HepG2 (cell line): ENCODE measurements around the gene DAD1. TPM values are rescaled to one million over a fixed set of nuclear protein-coding genes. Genes with fewer than 3 reads are reported as not detected.
A peak's percentile ranks its signal among the peaks of the same experiment; 100 is the strongest.

Experiments used
- AKAP8 ChIP-seq: sonication (generic); formaldehyde crosslinking; IDR thresholded peaks from 2 replicates; pipeline ENCODE4 v1.5.1; 2020; ENCODE audit warnings: mild to moderate bottlenecking, missing genetic modification reagents
- BRCA1 ChIP-seq: sonication (generic); formaldehyde crosslinking; IDR thresholded peaks from 2 replicates; pipeline ENCODE4 v1.4.0; 2020; ENCODE audit warnings: missing genetic modification reagents
- CBX1 ChIP-seq: IDR thresholded peaks from one replicate; pipeline ENCODE4 v1.6.1; 2016; ENCODE audit warnings: antibody characterized with exemption, low read depth
- CCDC6 ChIP-seq: sonication (generic); formaldehyde crosslinking; IDR thresholded peaks from 2 replicates; pipeline ENCODE4 v1.8.1; 2022; ENCODE audit warnings: mild to moderate bottlenecking, missing genetic modification reagents, moderate library complexity
- ELF1 ChIP-seq: sonication (generic); formaldehyde crosslinking; IDR thresholded peaks from 2 replicates; pipeline ENCODE4 v1.4.0; 2020; ENCODE audit warnings: missing genetic modification reagents
- FOXK1 ChIP-seq: sonication (generic); formaldehyde crosslinking; IDR thresholded peaks from 2 replicates; pipeline ENCODE4 v1.4.0; 2020; ENCODE audit warnings: low read depth, missing genetic modification reagents, borderline replicate concordance
- GABPA ChIP-seq, 2 experiments: IDR thresholded peaks; 2 replicates each; pipeline ENCODE4 v1.6.1; 2011 to 2016; ENCODE audit warnings: low read depth in 2 of 2, low read length in 1 of 2, missing biosample characterization in 1 of 2, missing genetic modification characterization in 1 of 2
- GATAD1 ChIP-seq: IDR thresholded peaks from 2 replicates; pipeline ENCODE4 v1.6.1; 2016; ENCODE audit warnings: missing genetic modification reagents, missing compliant biosample characterization
- GLI4 ChIP-seq: sonication (generic); formaldehyde crosslinking; IDR thresholded peaks from 2 replicates; pipeline ENCODE4 v1.5.1; 2020; ENCODE audit warnings: missing genetic modification reagents, mild to moderate bottlenecking, moderate library complexity, borderline replicate concordance
- ISX ChIP-seq: sonication (generic); formaldehyde crosslinking; conservative IDR thresholded peaks from 2 replicates; pipeline ENCODE4 v1.5.0; 2020; ENCODE audit warnings: missing genetic modification reagents
- KLF6 ChIP-seq: IDR thresholded peaks from 2 replicates; pipeline ENCODE4 v1.8.0; 2016; ENCODE audit warnings: missing biosample characterization, missing genetic modification reagents
- MAFG ChIP-seq: sonication (generic); formaldehyde crosslinking; IDR thresholded peaks from 2 replicates; pipeline ENCODE4 v1.5.1; 2020; ENCODE audit warnings: mild to moderate bottlenecking, missing genetic modification reagents
- MED8 ChIP-seq: sonication (generic); formaldehyde crosslinking; IDR thresholded peaks from 2 replicates; pipeline ENCODE4 v1.8.1; 2023; ENCODE audit warnings: mild to moderate bottlenecking, missing genetic modification reagents; ENCODE audit not compliant: insufficient replicate concordance
- NFATC3 ChIP-seq: sonication (generic); formaldehyde crosslinking; IDR thresholded peaks from 2 replicates; pipeline ENCODE4 v1.5.1; 2020; ENCODE audit warnings: mild to moderate bottlenecking, missing genetic modification reagents
- RFX5 ChIP-seq: IDR thresholded peaks from 2 replicates; pipeline ENCODE4 v1.6.1; 2011; ENCODE audit warnings: low read depth, low read length, improper control_type of control experiment
- SRSF4 ChIP-seq: fragments of 200-400 bp; formaldehyde crosslinking; IDR thresholded peaks from one replicate; pipeline ENCODE4 v1.6.1; 2018; ENCODE audit warnings: mild to moderate bottlenecking, low read depth, low read length, moderate library complexity; ENCODE audit not compliant: poor library complexity, severe bottlenecking
- ZNF224 ChIP-seq: sonication (generic); formaldehyde crosslinking; IDR thresholded peaks from 2 replicates; pipeline ENCODE4 v1.5.0; 2020; ENCODE audit warnings: mild to moderate bottlenecking, missing genetic modification reagents
- ZNF296 ChIP-seq: sonication (generic); formaldehyde crosslinking; conservative IDR thresholded peaks from 2 replicates; pipeline ENCODE4 v1.5.0; 2020; ENCODE audit warnings: mild to moderate bottlenecking, missing genetic modification reagents
- ZNF670 ChIP-seq: sonication (generic); formaldehyde crosslinking; IDR thresholded peaks from 2 replicates; pipeline ENCODE4 v1.8.0; 2022; ENCODE audit warnings: mild to moderate bottlenecking, missing genetic modification reagents, borderline replicate concordance
- polyA plus RNA-seq, 8 experiments: library from polyadenylated mRNA; depleted of rRNA in 3 of 8; stranded (reverse) in 7 of 8; unstranded in 1 of 8; fragments of >200 nt; fragmentation: Illumina TruSeq in 4 of 8; extraction: Trizol in 4 of 8; gene quantifications; 2 replicates each; pipeline versions ENCODE4 v1.2.1 to v1.2.3, GENCODE V29; 2011 to 2016; ENCODE audit warnings: low read depth in 4 of 8, missing spikeins in 1 of 8, mixed read lengths in 1 of 8; ENCODE audit not compliant: insufficient read depth in 1 of 8
- total RNA-seq, 5 experiments: library from RNA; depleted of rRNA; stranded (reverse); fragments of >200 nt; fragmentation: Illumina TruSeq; extraction: Trizol; gene quantifications; 2 replicates each; pipeline ENCODE4 v1.2.3, GENCODE V29; 2016; ENCODE audit warnings: low read depth in 1 of 5
- TF ChIP-seq, protein P1 (sequence below): IDR thresholded peaks from 2 replicates; pipeline ENCODE4 v1.6.1; 2012; ENCODE audit warnings: low read length, improper control_type of control experiment
- TF ChIP-seq, protein P2 (sequence below): sonication (generic); formaldehyde crosslinking; IDR thresholded peaks from 2 replicates; pipeline ENCODE4 v1.5.0; 2020; ENCODE audit warnings: missing genetic modification reagents
- TF ChIP-seq, protein P3 (sequence below): sonication (generic); formaldehyde crosslinking; IDR thresholded peaks from 2 replicates; pipeline ENCODE4 v1.4.0; 2020; ENCODE audit warnings: missing genetic modification reagents
- TF ChIP-seq, protein P4 (sequence below): sonication (generic); formaldehyde crosslinking; IDR thresholded peaks from 2 replicates; pipeline ENCODE4 v1.5.1; 2020; ENCODE audit warnings: missing genetic modification reagents, mild to moderate bottlenecking, borderline replicate concordance

Gene DAD1
- total and polyA plus RNA-seq, 2 of the 13 experiments (the other 11 are each of a cell fraction or from before 2014, with no cell fraction given): 558 to 626 TPM

DNA sequence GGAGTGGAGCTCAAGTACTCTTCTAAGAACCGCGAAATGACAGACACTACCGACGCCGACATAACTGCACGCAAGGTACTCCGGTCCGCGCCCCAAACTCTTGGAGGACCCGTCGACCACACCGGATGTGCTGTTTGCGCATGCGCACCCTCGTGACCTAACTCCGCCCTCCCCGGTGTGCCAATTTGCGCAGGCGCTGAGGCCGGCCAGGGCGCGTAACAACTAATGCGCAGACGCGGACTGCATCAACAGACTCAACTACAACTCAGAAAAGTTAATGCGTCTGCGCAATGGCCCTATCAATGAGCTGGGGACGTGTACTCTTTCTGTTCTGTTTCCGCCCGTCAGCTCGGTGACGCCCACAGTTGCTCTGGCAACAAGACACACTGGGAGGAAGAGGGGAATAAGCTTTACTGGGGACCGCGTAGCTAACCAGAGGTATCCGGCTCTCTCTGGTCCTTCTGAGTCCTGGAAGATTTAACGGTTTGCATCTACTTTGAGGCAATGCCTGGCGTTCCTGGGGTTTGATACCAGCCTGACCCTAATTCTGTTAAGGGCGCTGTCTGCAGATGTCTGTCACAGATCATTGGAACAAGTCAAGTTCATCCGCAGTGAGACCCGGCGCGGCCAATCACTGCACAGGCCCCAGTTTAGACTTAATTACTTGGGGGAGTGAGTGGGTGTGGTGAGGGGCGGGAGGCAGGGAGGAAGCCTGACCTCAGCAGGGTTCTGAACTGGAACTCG is at the start of gene DAD1 (continued):
- TF ChIP-seq, protein P1, sequence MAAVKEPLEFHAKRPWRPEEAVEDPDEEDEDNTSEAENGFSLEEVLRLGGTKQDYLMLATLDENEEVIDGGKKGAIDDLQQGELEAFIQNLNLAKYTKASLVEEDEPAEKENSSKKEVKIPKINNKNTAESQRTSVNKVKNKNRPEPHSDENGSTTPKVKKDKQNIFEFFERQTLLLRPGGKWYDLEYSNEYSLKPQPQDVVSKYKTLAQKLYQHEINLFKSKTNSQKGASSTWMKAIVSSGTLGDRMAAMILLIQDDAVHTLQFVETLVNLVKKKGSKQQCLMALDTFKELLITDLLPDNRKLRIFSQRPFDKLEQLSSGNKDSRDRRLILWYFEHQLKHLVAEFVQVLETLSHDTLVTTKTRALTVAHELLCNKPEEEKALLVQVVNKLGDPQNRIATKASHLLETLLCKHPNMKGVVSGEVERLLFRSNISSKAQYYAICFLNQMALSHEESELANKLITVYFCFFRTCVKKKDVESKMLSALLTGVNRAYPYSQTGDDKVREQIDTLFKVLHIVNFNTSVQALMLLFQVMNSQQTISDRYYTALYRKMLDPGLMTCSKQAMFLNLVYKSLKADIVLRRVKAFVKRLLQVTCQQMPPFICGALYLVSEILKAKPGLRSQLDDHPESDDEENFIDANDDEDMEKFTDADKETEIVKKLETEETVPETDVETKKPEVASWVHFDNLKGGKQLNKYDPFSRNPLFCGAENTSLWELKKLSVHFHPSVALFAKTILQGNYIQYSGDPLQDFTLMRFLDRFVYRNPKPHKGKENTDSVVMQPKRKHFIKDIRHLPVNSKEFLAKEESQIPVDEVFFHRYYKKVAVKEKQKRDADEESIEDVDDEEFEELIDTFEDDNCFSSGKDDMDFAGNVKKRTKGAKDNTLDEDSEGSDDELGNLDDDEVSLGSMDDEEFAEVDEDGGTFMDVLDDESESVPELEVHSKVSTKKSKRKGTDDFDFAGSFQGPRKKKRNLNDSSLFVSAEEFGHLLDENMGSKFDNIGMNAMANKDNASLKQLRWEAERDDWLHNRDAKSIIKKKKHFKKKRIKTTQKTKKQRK: no peak
- TF ChIP-seq ISX (CRISPR knock-in tag) (peak; percentile 6; the same call in 1 of the 2 replicates), ZNF224 (0 out of 2 replicates have a peak, but pooled peaks have one; percentile 96), SRSF4 (no peak), NFATC3 (CRISPR knock-in tag) (peak; percentile 93), CBX1 (no peak), AKAP8 (CRISPR knock-in tag) (peak; percentile 60; the same call in 1 of the 2 replicates), GABPA (IDR thresholded peaks at IDR 0.05; ENCODE audit: low read depth, low read length) (no peak), GABPA (CRISPR knock-in tag; IDR thresholded peaks at IDR 0.05; ENCODE audit: low read depth) (no peak), KLF6 (CRISPR knock-in tag) (peak; percentile 83; the same call in 1 of the 2 replicates), MED8 (no peak), GLI4 (CRISPR knock-in tag) (peak; percentile 99), RFX5 (peak; percentile 92), ZNF670 (no peak), FOXK1 (CRISPR knock-in tag) (peak; percentile 87), CCDC6 (CRISPR knock-in tag) (peak; percentile 56; the same call in 1 of the 2 replicates), GATAD1 (CRISPR knock-in tag) (peak; percentile 94), BRCA1 (CRISPR knock-in tag) (no peak), ZNF296 (CRISPR knock-in tag) (no peak), MAFG (CRISPR knock-in tag) (no peak), ELF1 (peak; percentile 82)
- TF ChIP-seq, protein P2, sequence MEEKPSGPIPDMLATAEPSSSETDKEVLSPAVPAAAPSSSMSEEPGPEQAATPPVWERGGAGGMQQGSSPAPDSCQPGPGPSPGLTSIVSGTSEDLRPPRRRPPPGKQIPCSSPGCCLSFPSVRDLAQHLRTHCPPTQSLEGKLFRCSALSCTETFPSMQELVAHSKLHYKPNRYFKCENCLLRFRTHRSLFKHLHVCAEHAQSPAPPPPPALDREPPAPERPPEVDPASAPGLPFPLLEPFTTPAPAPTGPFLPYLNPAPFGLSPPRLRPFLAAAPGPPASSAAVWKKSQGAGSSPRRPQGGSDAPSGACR (CRISPR knock-in tag): no peak; the same call in 1 of the 2 replicates
- TF ChIP-seq, protein P3, sequence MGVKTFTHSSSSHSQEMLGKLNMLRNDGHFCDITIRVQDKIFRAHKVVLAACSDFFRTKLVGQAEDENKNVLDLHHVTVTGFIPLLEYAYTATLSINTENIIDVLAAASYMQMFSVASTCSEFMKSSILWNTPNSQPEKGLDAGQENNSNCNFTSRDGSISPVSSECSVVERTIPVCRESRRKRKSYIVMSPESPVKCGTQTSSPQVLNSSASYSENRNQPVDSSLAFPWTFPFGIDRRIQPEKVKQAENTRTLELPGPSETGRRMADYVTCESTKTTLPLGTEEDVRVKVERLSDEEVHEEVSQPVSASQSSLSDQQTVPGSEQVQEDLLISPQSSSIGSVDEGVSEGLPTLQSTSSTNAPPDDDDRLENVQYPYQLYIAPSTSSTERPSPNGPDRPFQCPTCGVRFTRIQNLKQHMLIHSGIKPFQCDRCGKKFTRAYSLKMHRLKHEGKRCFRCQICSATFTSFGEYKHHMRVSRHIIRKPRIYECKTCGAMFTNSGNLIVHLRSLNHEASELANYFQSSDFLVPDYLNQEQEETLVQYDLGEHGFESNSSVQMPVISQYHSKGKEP (CRISPR knock-in tag): 0 out of 2 replicates have a peak, but pooled peaks have one; percentile 9
- TF ChIP-seq, protein P4, sequence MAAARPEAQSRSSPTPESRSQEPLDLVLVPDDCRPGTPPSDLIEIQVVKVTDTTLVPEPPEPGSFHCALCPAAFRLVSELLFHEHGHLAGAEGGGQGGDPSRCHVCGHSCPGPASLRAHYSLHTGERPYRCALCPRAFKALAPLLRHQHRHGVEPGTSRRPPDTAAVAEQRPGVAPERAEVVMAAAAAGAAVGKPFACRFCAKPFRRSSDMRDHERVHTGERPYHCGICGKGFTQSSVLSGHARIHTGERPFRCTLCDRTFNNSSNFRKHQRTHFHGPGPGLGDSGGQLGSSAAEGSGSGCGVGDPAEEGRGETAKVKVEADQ (CRISPR knock-in tag): peak; percentile 36; the same call in 1 of the 2 replicates
